ENCODE measurements around the gene CUBN. TPM values are rescaled to one million over a fixed set of nuclear protein-coding genes. Genes with fewer than 3 reads are reported as not detected.

The CUBN gene
- total RNA-seq, 2 donors from 2014 or later, result 1.3 to 9.7 TPM

DNA sequence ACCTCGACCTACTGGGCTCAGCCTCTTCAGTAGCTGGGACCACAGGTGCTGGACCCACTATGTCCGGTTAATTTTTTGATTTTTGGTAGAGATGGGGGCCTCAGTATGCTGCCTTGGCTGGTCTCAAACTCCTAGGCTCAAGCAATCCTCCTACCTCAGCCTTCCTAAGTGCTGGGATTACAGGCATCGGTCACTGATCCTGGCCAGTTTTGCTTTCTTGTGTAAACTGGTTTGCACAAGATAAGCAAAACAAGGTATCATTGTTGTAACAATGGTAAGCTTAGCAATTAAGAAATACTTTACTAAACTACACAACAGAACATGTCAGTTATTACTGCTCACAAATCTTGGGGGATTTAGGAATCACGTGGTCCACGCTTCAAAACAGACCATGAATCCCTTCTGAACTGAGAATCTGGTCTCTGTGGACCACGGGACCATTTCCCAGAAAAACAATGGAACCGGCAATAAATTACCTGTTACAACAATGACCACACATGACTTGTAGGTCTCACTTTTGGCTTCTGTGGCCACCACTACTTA, 349.2 kb downstream of the CUBN start:
- TF ChIP-seq, protein P1, sequence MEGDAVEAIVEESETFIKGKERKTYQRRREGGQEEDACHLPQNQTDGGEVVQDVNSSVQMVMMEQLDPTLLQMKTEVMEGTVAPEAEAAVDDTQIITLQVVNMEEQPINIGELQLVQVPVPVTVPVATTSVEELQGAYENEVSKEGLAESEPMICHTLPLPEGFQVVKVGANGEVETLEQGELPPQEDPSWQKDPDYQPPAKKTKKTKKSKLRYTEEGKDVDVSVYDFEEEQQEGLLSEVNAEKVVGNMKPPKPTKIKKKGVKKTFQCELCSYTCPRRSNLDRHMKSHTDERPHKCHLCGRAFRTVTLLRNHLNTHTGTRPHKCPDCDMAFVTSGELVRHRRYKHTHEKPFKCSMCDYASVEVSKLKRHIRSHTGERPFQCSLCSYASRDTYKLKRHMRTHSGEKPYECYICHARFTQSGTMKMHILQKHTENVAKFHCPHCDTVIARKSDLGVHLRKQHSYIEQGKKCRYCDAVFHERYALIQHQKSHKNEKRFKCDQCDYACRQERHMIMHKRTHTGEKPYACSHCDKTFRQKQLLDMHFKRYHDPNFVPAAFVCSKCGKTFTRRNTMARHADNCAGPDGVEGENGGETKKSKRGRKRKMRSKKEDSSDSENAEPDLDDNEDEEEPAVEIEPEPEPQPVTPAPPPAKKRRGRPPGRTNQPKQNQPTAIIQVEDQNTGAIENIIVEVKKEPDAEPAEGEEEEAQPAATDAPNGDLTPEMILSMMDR (IDR thresholded peaks at IDR 0.05), result no peak
- no peak for TF ChIP-seq POLR2A (IDR thresholded peaks at IDR 0.05)
- no peak for TF ChIP-seq POLR2AphosphoS5 (IDR thresholded peaks at IDR 0.05)
- intact Hi-C loops (cut with DNase I), result no loop called here
- 62% methylated on average over 7 of the region's 7 CpGs for WGBS
- Histone ChIP-seq H3K4me3 (no peak overlapping the region), H3K4me1 (replicated peaks) (no peaks in the 10 kb centered on the region), H3K27me3 (replicated peaks; ENCODE audit: insufficient read depth) (no peaks in the 10 kb centered on the region), H3K9me3 (no peaks in the 10 kb centered on the region), H3K27ac (no peak overlapping the region), H3K36me3 (no peaks in the 10 kb centered on the region)
- DNase-seq (ENCODE audit: low spot score), result no peak

GRCh38 chr10:16779384-16779915, 350.2 kb downstream of the CUBN start:
- Histone ChIP-seq H3K27me3 (replicated peaks; ENCODE audit: insufficient read depth) (no peaks in the 10 kb centered on the region), H3K9me3 (no peaks in the 10 kb centered on the region), H3K27ac (no peak overlapping the region), H3K4me3 (no peak overlapping the region), H3K4me1 (replicated peaks) (no peaks in the 10 kb centered on the region), H3K36me3 (no peaks in the 10 kb centered on the region)
- no peak for TF ChIP-seq POLR2A (IDR thresholded peaks at IDR 0.05)
- TF ChIP-seq POLR2AphosphoS5 (IDR thresholded peaks at IDR 0.05), result peak; percentile 10
- TF ChIP-seq, protein P1 (IDR thresholded peaks at IDR 0.05), result no peak
- peak; percentile 21 for DNase-seq (ENCODE audit: low spot score)
- 50% methylated on average over 6 of the region's 6 CpGs for WGBS
- intact Hi-C loops (cut with DNase I), result loop anchor here (10.0 kb wide), 1 partner anchor 885 kb away; no protein-coding TSS in a partner anchor

GRCh38 chr10:16777473-16778370, 351.9 kb downstream of the CUBN start:
- no peak for DNase-seq (ENCODE audit: low spot score)
- TF ChIP-seq POLR2AphosphoS5 (IDR thresholded peaks at IDR 0.05), result no peak
- TF ChIP-seq, protein P1 (IDR thresholded peaks at IDR 0.05), result peak; percentile 60 to 83 (median 69)
- no peaks in the 10 kb centered on the region for H3K4me1 ChIP-seq (replicated peaks)
- no peaks in the 10 kb centered on the region for H3K27me3 ChIP-seq (replicated peaks; ENCODE audit: insufficient read depth)
- intact Hi-C loops (cut with DNase I), result loop anchor here (10.0 kb wide), 1 partner anchor 883 kb away; no protein-coding TSS in a partner anchor
- H3K9me3 ChIP-seq, result no peaks in the 10 kb centered on the region
- no peak overlapping the region for H3K4me3 ChIP-seq
- no peaks in the 10 kb centered on the region for H3K36me3 ChIP-seq
- WGBS, result 64% methylated on average over 7 of the region's 7 CpGs
- no peak overlapping the region for H3K27ac ChIP-seq

DNA sequence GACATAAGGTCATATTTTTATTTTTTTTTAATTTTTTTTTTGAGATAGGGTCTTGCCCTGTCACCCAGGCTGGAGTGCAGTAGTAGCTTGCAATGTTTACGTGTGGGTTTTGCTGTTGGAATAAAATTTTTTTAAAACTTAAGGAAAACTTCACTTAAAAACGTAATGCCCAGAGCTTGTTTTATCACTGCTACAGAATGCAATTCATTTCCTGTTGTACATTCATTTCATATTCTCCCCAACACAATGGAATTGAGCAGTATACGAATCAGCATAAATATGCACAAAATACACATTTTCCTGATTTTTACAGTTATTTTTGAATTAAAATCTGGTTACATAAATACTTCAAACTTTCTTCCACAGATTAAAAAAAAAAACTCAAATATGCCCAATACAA, 352.7 kb downstream of the CUBN start:
- H3K36me3 ChIP-seq, result no peaks in the 10 kb centered on the region
- no peaks in the 10 kb centered on the region for H3K27me3 ChIP-seq (replicated peaks; ENCODE audit: insufficient read depth)
- H3K4me3 ChIP-seq, result no peak overlapping the region
- DNase-seq (ENCODE audit: low spot score), result no peak
- TF ChIP-seq, protein P1 (IDR thresholded peaks at IDR 0.05), result no peak
- no peak for TF ChIP-seq POLR2A (IDR thresholded peaks at IDR 0.05)
- no peak for TF ChIP-seq POLR2AphosphoS5 (IDR thresholded peaks at IDR 0.05)
- H3K4me1 ChIP-seq (replicated peaks), result no peaks in the 10 kb centered on the region
- intact Hi-C loops (cut with DNase I), result loop anchor here (10.0 kb wide), 1 partner anchor 882 kb away; no protein-coding TSS in a partner anchor
- H3K27ac ChIP-seq, result no peak overlapping the region
- H3K9me3 ChIP-seq, result no peaks in the 10 kb centered on the region
- 86% methylated on average over 3 of the region's 3 CpGs for WGBS

Small RNAs within 50 kb of the gene (small RNA-seq; reads per million reads assigned to genes)
- gene AC067747.1, result 0 reads per million in 2 donors

Other genes starting within 250 kb of the CUBN start
- gene TRDMT1, start 71.9 kb upstream of the CUBN start, total RNA-seq, result 1 to 10 TPM; 6.5 to 9.9 TPM
- gene VIM, start 98.4 kb upstream of the CUBN start, total RNA-seq, result 1,000 to 10,000 TPM in 1 of 2 donors, 100 to 1,000 TPM in 1; 293 to 1,683 TPM

All from prostate gland (tissue), 2 donors.